ENCODE measurements around the gene OTOGL.

Gene OTOGL

GRCh38 chr12:80359703-80360102 lies 260.4 kb downstream of the OTOGL start:
- no peaks in the 10 kb centered on the region for H3K36me3 Mint-ChIP-seq
- no peak overlapping the region for H3K4me3 Mint-ChIP-seq
- no peaks in the 10 kb centered on the region for H3K9me3 Mint-ChIP-seq
- no peak overlapping the region for H3K27ac Mint-ChIP-seq
- H3K4me1 Mint-ChIP-seq = no peaks in the 10 kb centered on the region
- ATAC-seq (no peak), DNase-seq (ENCODE audit: low spot score in 2 of 2) (no peak)

GRCh38 chr12:80364056-80364455 lies 264.7 kb downstream of the OTOGL start:
- Mint-ChIP-seq H3K36me3 (no peaks in the 10 kb centered on the region), H3K27ac (no peak overlapping the region), H3K9me3 (no peaks in the 10 kb centered on the region), H3K4me3 (no peak overlapping the region), H3K4me1 (no peaks in the 10 kb centered on the region)
- no peak for DNase-seq (ENCODE audit: low spot score in 2 of 2)
- no peak for ATAC-seq

- Mint-ChIP-seq H3K4me1 (no peaks in the 10 kb centered on the region), H3K4me3 (no peak overlapping the region), H3K27ac (no peak overlapping the region), H3K36me3 (no peaks in the 10 kb centered on the region), H3K9me3 (peaks cover 6% of the 10 kb centered on the region)
- no peak for DNase-seq (ENCODE audit: low spot score in 2 of 2)
- no peak for ATAC-seq
Measured at GRCh38 chr12:80373666-80374065, 274.3 kb downstream of the OTOGL start.

- DNase-seq (ENCODE audit: low spot score in 2 of 2) = no peak
- no peaks in the 10 kb centered on the region for H3K4me1 Mint-ChIP-seq
Measured at GRCh38 chr12:80374615-80375014, 275.3 kb downstream of the OTOGL start.

GRCh38 chr12:80377140-80377794 lies 277.9 kb downstream of the OTOGL start:
- Mint-ChIP-seq H3K9me3 (peaks cover 9% of the 10 kb centered on the region), H3K4me3 (no peak overlapping the region), H3K27ac (no peak overlapping the region), H3K36me3 (no peaks in the 10 kb centered on the region), H3K4me1 (no peaks in the 10 kb centered on the region)
- ATAC-seq = no peak
- no peak for DNase-seq (ENCODE audit: low spot score in 2 of 2)

More at GRCh38 chr12:80374615-80375014, 275.3 kb downstream of the OTOGL start:
- Mint-ChIP-seq H3K36me3 (no peaks in the 10 kb centered on the region), H3K27ac (no peak overlapping the region), H3K4me3 (no peak overlapping the region), H3K9me3 (peaks cover 6% of the 10 kb centered on the region)
- no peak for ATAC-seq

DNA sequence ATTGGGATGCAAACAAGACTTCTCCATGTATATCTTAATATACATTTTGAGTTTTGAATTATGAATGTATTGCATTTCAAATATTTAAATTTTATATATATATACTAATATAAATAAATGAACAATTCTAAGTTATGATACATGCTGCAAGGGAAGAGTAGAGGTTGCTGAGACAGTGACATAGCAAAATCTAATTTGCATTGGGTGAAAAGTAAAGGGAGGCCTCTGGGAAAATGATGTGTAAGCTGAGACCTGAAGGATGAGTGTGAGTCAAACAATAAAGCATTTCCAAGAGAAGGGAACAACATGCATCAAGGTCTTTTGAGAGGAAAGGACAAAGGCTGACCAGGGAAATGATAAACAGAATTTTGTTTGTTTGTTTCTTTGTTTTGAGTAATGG lies 281.8 kb downstream of the OTOGL start:
- no peaks in the 10 kb centered on the region for H3K4me1 Mint-ChIP-seq

GRCh38 chr12:80382254-80382653 lies 282.9 kb downstream of the OTOGL start:
- no peak overlapping the region for H3K27ac Mint-ChIP-seq
- no peaks in the 10 kb centered on the region for H3K4me1 Mint-ChIP-seq
- peaks cover 9% of the 10 kb centered on the region for H3K9me3 Mint-ChIP-seq
- ATAC-seq = peak; percentile 42
- H3K36me3 Mint-ChIP-seq = no peaks in the 10 kb centered on the region
- no peak for DNase-seq (ENCODE audit: low spot score in 2 of 2)
- no peak overlapping the region for H3K4me3 Mint-ChIP-seq

More for the DNA sequence above, 281.8 kb downstream of the OTOGL start:
- no peak overlapping the region for H3K27ac Mint-ChIP-seq
- DNase-seq (ENCODE audit: low spot score in 2 of 2) = no peak
- H3K36me3 Mint-ChIP-seq = no peaks in the 10 kb centered on the region
- H3K4me3 Mint-ChIP-seq = no peak overlapping the region
- peaks cover 3% of the 10 kb centered on the region for H3K9me3 Mint-ChIP-seq
- ATAC-seq = no peak

DNA sequence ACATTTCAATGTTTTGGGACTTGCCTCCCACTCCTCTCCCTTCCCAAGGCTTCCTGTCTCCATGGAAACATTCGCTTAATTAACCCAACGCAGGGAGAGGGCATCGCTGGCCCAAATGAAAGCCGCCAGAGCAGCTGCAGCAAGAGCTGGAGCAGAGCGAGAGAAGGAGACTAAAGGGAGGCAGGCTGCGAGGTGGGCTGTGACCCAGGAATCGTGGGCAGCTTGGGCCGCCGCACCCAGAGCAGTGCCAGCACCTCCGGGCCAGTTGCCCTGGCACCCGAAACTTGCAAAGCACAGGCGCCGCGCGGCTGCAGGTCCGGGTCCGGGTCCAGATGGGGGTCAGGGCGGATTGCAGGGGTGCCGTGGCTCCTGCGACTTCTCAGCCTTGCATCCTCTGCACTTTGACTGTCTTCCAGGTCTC lies 301.2 kb downstream of the OTOGL start:
- Mint-ChIP-seq H3K9me3 (peaks cover 12% of the 10 kb centered on the region), H3K4me1 (no peaks in the 10 kb centered on the region), H3K27ac (no peak overlapping the region), H3K4me3 (no peak overlapping the region), H3K36me3 (no peaks in the 10 kb centered on the region)
- no peak for DNase-seq (ENCODE audit: low spot score in 2 of 2)
- ATAC-seq = peak; percentile 31

DNA sequence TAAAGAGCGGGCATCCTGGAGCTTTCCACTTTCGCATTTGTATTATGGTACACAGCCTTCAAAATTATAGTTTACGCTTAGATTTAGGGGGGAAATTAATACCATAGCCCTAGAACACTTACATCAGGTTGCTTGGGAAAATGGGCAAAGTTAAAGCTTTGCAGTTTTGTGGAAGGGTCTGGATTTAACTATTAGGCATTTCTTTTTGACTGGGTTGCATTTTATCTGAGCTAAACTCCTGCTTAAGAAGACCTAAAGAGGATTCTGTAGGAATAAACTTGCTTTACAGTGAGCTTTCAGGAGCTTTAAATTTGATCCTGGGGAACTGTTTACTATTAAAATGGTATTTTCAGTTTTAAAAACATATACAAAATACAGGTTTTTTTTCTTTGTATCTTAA lies 301.9 kb downstream of the OTOGL start:
- Mint-ChIP-seq H3K27ac (no peak overlapping the region), H3K36me3 (no peaks in the 10 kb centered on the region), H3K9me3 (peaks cover 12% of the 10 kb centered on the region), H3K4me3 (no peak overlapping the region), H3K4me1 (no peaks in the 10 kb centered on the region)
- no peak for ATAC-seq
- DNase-seq (ENCODE audit: low spot score in 2 of 2) = no peak

- DNase-seq (ENCODE audit: low spot score in 2 of 2) (no peak), ATAC-seq (no peak)
- H3K27ac Mint-ChIP-seq = no peak overlapping the region
- peaks cover 10% of the 10 kb centered on the region for H3K9me3 Mint-ChIP-seq
- H3K4me3 Mint-ChIP-seq = no peak overlapping the region
- H3K4me1 Mint-ChIP-seq = no peaks in the 10 kb centered on the region
- no peaks in the 10 kb centered on the region for H3K36me3 Mint-ChIP-seq
Measured at GRCh38 chr12:80404629-80405028, 305.3 kb downstream of the OTOGL start.

DNA sequence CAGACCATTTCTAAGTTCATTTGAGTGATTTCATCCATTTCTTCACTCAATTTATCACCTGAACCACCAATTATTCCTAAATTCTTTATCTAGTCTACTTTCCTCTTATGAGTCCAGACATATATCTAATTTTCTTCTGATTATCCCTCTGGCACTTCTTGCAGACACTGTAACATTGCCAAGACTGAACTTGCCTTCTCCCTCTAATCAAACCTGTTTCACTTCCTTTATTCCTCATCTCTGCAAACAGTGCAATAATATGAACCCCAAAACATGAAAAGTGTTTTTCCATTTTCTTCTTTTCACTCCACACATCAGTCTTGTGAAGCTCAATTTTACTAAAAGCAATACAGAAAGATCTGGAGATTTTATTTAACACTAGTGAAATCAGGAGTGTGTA lies 306.9 kb downstream of the OTOGL start:
- Mint-ChIP-seq H3K27ac (no peak overlapping the region), H3K9me3 (peaks cover 2% of the 10 kb centered on the region), H3K4me1 (no peaks in the 10 kb centered on the region), H3K36me3 (no peaks in the 10 kb centered on the region), H3K4me3 (no peak overlapping the region)
- ATAC-seq = no peak
- no peak for DNase-seq (ENCODE audit: low spot score in 2 of 2)

- no peaks in the 10 kb centered on the region for H3K4me1 Mint-ChIP-seq
- H3K4me3 Mint-ChIP-seq = no peak overlapping the region
- DNase-seq (ENCODE audit: low spot score in 2 of 2) (no peak), ATAC-seq (no peak)
- no peaks in the 10 kb centered on the region for H3K36me3 Mint-ChIP-seq
- H3K27ac Mint-ChIP-seq = no peak overlapping the region
- H3K9me3 Mint-ChIP-seq = peaks cover 2% of the 10 kb centered on the region
Measured at GRCh38 chr12:80411787-80412186, 312.4 kb downstream of the OTOGL start.

GRCh38 chr12:80412343-80412953 lies 313.1 kb downstream of the OTOGL start:
- Mint-ChIP-seq H3K9me3 (peaks cover 2% of the 10 kb centered on the region), H3K4me1 (no peaks in the 10 kb centered on the region), H3K27ac (no peak overlapping the region), H3K36me3 (no peaks in the 10 kb centered on the region), H3K4me3 (no peak overlapping the region)
- ATAC-seq = no peak
- no peak for DNase-seq (ENCODE audit: low spot score in 2 of 2)

- no peaks in the 10 kb centered on the region for H3K36me3 Mint-ChIP-seq
- no peaks in the 10 kb centered on the region for H3K4me1 Mint-ChIP-seq
- DNase-seq (ENCODE audit: low spot score in 2 of 2) = no peak
- ATAC-seq = no peak
- no peak overlapping the region for H3K4me3 Mint-ChIP-seq
- H3K27ac Mint-ChIP-seq = no peak overlapping the region
- H3K9me3 Mint-ChIP-seq = peaks cover 2% of the 10 kb centered on the region
Measured at GRCh38 chr12:80413462-80413861, 314.1 kb downstream of the OTOGL start.

DNA sequence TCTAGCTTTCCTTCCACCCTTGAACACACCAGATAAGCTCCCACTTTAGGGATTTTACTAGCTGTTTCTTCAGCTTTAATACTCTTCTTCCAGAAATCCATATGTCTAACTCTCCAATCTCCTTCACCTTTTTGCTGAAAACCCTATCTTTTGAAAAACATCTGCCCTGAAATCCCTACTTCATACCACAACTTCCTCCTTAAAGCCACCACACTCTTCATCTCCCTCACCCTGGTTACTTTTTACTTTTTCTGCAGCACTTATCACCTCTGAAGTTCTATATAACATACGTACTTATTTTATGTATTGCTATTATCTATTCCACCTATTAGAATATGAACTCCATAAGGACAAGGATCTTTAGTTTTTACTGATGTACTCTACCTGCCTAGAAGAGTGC lies 316.1 kb downstream of the OTOGL start:
- no peak for DNase-seq (ENCODE audit: low spot score in 2 of 2)
- Mint-ChIP-seq H3K9me3 (peaks cover 2% of the 10 kb centered on the region), H3K4me3 (no peak overlapping the region), H3K36me3 (no peaks in the 10 kb centered on the region), H3K27ac (no peak overlapping the region), H3K4me1 (no peaks in the 10 kb centered on the region)
- no peak for ATAC-seq

DNA sequence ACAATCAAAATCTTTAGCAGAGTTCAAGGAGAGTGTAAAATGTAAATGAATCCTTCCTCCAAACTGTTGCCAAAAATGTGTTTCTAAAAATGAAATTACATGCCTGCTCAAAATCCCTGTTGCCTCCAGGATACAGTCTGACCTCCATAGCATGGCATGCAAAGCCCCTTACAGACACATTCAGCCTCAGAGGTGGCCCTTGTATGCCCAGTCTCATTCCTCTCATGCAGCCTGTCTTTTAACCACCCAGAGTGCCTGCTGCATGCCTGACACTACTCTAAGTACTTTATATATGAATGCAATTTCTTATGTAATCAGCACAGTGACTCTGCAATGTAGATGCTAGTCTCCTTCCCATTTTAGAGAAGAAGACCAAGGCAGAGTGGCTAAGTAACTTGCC lies 320.3 kb downstream of the OTOGL start:
- Mint-ChIP-seq H3K9me3 (no peaks in the 10 kb centered on the region), H3K36me3 (no peaks in the 10 kb centered on the region), H3K4me3 (no peak overlapping the region), H3K27ac (no peak overlapping the region), H3K4me1 (no peaks in the 10 kb centered on the region)
- DNase-seq (ENCODE audit: low spot score in 2 of 2) (no peak), ATAC-seq (no peak)

All from stimulated activated effector memory CD8-positive, alpha-beta T cell treated with anti-CD3 and anti-CD28 coated beads, Interleukin-12 subunit alpha, Interleukin-12 subunit beta, amount 100 ng/mL, for 72 hours (primary cell).